Adrenal gland (tissue), 5 donors: ENCODE results near the gene BTBD9.

Experiments used
- CTCF ChIP-seq, 6 experiments: fragments of 450-650 bp in 4 of 6; fragments of 200-600 bp in 2 of 6; sonication (generic) in 1 of 6; IDR thresholded peaks; 1 replicate in 5 of 6; 2 replicates in 1 of 6; pipeline versions ENCODE4 v1.5.1 to v1.8.0; 2016 to 2021; ENCODE audit warnings: antibody characterized with exemption in 6 of 6, mild to moderate bottlenecking in 2 of 6, moderate library complexity in 1 of 6
- POLR2A ChIP-seq, 2 donors: fragments of 450-650 bp; IDR thresholded peaks; one replicate each; pipeline ENCODE4 v1.6.1; 2017; ENCODE audit warnings: antibody characterized with exemption in 2 of 2, mild to moderate bottlenecking in 2 of 2, moderate library complexity in 1 of 2
- donor health status: DM: no; HTN: no; CAD: no.

DNA sequence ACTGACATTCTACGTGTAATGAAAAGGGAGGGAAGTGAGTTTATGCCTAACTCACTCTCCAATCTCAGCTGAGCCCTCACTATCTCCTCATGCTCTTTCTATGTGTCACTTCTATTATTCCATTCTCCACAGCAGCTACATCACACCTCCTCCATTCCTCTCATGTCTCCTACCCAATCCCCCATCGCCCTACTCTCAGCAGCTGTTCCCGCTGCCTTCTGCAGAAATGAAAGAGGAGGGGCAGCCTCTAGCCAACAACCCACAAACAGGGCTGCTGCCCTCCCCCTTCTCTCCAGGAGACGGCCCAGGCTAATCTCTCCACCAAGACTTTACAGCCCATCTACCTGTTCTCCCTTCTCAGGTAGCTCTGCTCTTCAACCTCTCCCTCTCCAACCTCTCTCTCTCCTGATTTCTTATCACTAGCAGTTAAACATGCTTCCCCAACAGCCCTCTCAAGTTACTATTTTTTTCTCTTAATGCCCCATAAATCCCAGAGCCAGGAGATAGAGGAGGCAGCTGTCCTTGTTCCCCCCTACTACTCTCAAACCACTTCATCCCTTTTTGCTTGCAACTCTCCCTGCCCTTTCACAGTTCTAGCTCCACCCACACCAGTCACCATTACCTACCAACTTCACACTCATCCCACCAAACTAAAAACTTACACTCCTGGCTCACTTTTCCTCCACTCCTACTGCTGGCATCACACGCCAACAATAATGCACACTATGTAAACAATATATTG lies 136.5 kb downstream of the BTBD9 start:
- TF ChIP-seq CTCF (IDR thresholded peaks at IDR 0.05) (no peak), POLR2A (IDR thresholded peaks at IDR 0.05) (no peak)
